ENCODE results near the gene TTLL10.

DNA sequence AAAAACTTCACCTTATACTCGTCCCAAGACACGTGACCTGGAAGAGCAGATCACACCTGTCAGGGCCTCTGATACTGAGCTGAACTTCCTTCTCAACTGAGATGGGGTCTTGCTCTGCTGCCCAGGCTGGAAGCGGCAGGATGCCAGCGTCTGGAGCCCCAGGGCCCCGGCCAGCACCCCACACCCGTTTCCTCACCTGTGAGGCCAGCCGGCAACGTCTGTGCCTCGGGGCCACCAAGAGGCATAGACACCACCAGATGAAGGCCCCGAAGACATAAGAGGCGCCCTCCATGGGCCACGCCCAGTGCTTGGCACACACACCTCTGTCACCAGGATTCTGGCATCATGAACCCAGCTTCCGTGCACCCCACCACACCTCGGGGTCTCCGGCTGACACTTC, 49.6 kb downstream of the TTLL10 start:
- TF ChIP-seq, protein P1, sequence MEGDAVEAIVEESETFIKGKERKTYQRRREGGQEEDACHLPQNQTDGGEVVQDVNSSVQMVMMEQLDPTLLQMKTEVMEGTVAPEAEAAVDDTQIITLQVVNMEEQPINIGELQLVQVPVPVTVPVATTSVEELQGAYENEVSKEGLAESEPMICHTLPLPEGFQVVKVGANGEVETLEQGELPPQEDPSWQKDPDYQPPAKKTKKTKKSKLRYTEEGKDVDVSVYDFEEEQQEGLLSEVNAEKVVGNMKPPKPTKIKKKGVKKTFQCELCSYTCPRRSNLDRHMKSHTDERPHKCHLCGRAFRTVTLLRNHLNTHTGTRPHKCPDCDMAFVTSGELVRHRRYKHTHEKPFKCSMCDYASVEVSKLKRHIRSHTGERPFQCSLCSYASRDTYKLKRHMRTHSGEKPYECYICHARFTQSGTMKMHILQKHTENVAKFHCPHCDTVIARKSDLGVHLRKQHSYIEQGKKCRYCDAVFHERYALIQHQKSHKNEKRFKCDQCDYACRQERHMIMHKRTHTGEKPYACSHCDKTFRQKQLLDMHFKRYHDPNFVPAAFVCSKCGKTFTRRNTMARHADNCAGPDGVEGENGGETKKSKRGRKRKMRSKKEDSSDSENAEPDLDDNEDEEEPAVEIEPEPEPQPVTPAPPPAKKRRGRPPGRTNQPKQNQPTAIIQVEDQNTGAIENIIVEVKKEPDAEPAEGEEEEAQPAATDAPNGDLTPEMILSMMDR (IDR thresholded peaks at IDR 0.05), result no peak
- TF ChIP-seq, protein P2, sequence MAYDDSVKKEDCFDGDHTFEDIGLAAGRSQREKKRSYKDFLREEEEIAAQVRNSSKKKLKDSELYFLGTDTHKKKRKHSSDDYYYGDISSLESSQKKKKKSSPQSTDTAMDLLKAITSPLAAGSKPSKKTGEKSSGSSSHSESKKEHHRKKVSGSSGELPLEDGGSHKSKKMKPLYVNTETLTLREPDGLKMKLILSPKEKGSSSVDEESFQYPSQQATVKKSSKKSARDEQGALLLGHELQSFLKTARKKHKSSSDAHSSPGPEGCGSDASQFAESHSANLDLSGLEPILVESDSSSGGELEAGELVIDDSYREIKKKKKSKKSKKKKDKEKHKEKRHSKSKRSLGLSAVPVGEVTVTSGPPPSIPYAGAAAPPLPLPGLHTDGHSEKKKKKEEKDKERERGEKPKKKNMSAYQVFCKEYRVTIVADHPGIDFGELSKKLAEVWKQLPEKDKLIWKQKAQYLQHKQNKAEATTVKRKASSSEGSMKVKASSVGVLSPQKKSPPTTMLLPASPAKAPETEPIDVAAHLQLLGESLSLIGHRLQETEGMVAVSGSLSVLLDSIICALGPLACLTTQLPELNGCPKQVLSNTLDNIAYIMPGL (CRISPR knock-in tag; IDR thresholded peaks at IDR 0.05; ENCODE audit: borderline replicate concordance), result no peak
- TF ChIP-seq JUN (IDR thresholded peaks at IDR 0.05) (no peak), EHMT2 (IDR thresholded peaks at IDR 0.05; ENCODE audit: low read depth) (no peak), CEBPB (IDR thresholded peaks at IDR 0.05) (no peak), JUNB (IDR thresholded peaks at IDR 0.05) (no peak), ZC3H11A (IDR thresholded peaks at IDR 0.05) (no peak), ZNF302 (CRISPR knock-in tag; IDR thresholded peaks at IDR 0.05) (no peak), POLR2A (IDR thresholded peaks at IDR 0.05; ENCODE audit: low read length) (no peak), BHLHE40 (IDR thresholded peaks at IDR 0.05; ENCODE audit: low read depth, low read length) (no peak), NFE2L2 (conservative IDR thresholded peaks at IDR 0.05; ENCODE audit: low read length) (no peak)
- TF ChIP-seq, protein P3, sequence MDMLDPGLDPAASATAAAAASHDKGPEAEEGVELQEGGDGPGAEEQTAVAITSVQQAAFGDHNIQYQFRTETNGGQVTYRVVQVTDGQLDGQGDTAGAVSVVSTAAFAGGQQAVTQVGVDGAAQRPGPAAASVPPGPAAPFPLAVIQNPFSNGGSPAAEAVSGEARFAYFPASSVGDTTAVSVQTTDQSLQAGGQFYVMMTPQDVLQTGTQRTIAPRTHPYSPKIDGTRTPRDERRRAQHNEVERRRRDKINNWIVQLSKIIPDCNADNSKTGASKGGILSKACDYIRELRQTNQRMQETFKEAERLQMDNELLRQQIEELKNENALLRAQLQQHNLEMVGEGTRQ (IDR thresholded peaks at IDR 0.05), result no peak
